H1 (cell line): ENCODE results near the gene OR56A5.

ENCODE experiments used
- ASH2L ChIP-seq: fragments of 200-600, 300-600 bp; sonication (generic); IDR thresholded peaks from one replicate; pipeline ENCODE4 v1.7.1; 2017; ENCODE audit warnings: low read length
- EGR1 ChIP-seq: IDR thresholded peaks from 2 replicates; pipeline ENCODE4 v1.6.1; 2011; ENCODE audit warnings: low read depth, low read length, borderline replicate concordance
- EP300 ChIP-seq, 2 experiments: IDR thresholded peaks; 1 replicate in 1 of 2; 2 replicates in 1 of 2; pipeline ENCODE4 v1.6.1; 2011 to 2012; ENCODE audit warnings: low read depth in 2 of 2, low read length in 2 of 2, mild to moderate bottlenecking in 2 of 2, borderline replicate concordance in 1 of 2, inconsistent platforms in 1 of 2, moderate library complexity in 1 of 2
- EZH2 ChIP-seq: fragments of 200-600 bp; sonication (generic); IDR thresholded peaks from 2 replicates; pipeline ENCODE4 v1.7.1; 2012; ENCODE audit warnings: low read depth, mild to moderate bottlenecking, moderate library complexity, low read length, inconsistent platforms; ENCODE audit not compliant: severe bottlenecking
- HDAC6 ChIP-seq: IDR thresholded peaks from one replicate; pipeline ENCODE4 v1.7.1; 2012; ENCODE audit warnings: low read depth, mild to moderate bottlenecking, inconsistent platforms, low read length, moderate library complexity
- JUND ChIP-seq: IDR thresholded peaks from 2 replicates; pipeline ENCODE4 v1.6.1; 2011; ENCODE audit warnings: mild to moderate bottlenecking, improper control_type of control experiment, low read length
- KDM1A ChIP-seq: fragments of 200-600, 300-600 bp; sonication (generic); IDR thresholded peaks from 2 replicates; pipeline ENCODE4 v1.7.1; 2016; ENCODE audit warnings: mild to moderate bottlenecking, low read length, borderline replicate concordance
- NRF1 ChIP-seq: IDR thresholded peaks from 2 replicates; pipeline ENCODE4 v1.6.1; 2011; ENCODE audit warnings: mild to moderate bottlenecking, low read depth, low read length, improper control_type of control experiment
- POLR2A ChIP-seq, 2 experiments: IDR thresholded peaks; 1 replicate in 1 of 2; 2 replicates in 1 of 2; pipeline ENCODE4 v1.6.1; 2011; ENCODE audit warnings: low read depth in 2 of 2, low read length in 2 of 2, mild to moderate bottlenecking in 2 of 2; ENCODE audit errors: control extremely low read depth in 1 of 2
- POLR2AphosphoS5 ChIP-seq: IDR thresholded peaks from 2 replicates; pipeline ENCODE4 v1.6.1; 2011; ENCODE audit warnings: low read depth, low read length
- RFX5 ChIP-seq: IDR thresholded peaks from 2 replicates; pipeline ENCODE4 v1.6.1; 2011; ENCODE audit warnings: low read depth, low read length, improper control_type of control experiment, borderline replicate concordance
- SP1 ChIP-seq: IDR thresholded peaks from 2 replicates; pipeline ENCODE4 v1.6.1; 2011; ENCODE audit warnings: low read depth, low read length
- TF ChIP-seq, protein P1 (sequence below), 3 experiments: IDR thresholded peaks; 1 replicate in 2 of 3; 2 replicates in 1 of 3; pipeline versions ENCODE4 v1.5.1 to v1.6.1; 2011; ENCODE audit warnings: low read length in 3 of 3, mild to moderate bottlenecking in 3 of 3, inconsistent platforms in 2 of 3, low read depth in 1 of 3, moderate library complexity in 1 of 3; ENCODE audit not compliant: insufficient read depth in 1 of 3; ENCODE audit errors: control extremely low read depth in 1 of 3
- TF ChIP-seq, protein P2 (sequence below): IDR thresholded peaks from 2 replicates; pipeline ENCODE4 v1.6.1; 2011; ENCODE audit warnings: low read depth, mild to moderate bottlenecking, low read length; ENCODE audit not compliant: insufficient read depth

- TF ChIP-seq, protein P1, sequence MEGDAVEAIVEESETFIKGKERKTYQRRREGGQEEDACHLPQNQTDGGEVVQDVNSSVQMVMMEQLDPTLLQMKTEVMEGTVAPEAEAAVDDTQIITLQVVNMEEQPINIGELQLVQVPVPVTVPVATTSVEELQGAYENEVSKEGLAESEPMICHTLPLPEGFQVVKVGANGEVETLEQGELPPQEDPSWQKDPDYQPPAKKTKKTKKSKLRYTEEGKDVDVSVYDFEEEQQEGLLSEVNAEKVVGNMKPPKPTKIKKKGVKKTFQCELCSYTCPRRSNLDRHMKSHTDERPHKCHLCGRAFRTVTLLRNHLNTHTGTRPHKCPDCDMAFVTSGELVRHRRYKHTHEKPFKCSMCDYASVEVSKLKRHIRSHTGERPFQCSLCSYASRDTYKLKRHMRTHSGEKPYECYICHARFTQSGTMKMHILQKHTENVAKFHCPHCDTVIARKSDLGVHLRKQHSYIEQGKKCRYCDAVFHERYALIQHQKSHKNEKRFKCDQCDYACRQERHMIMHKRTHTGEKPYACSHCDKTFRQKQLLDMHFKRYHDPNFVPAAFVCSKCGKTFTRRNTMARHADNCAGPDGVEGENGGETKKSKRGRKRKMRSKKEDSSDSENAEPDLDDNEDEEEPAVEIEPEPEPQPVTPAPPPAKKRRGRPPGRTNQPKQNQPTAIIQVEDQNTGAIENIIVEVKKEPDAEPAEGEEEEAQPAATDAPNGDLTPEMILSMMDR (IDR thresholded peaks at IDR 0.05; ENCODE audit: control extremely low read depth in 1 of 3, insufficient read depth in 1 of 3, low read depth in 1 of 3, low read length in 3 of 3), result no peak
- no peak for TF ChIP-seq EZH2
- no peak for TF ChIP-seq SP1
- TF ChIP-seq EP300 (IDR thresholded peaks at IDR 0.05; ENCODE audit: borderline replicate concordance in 1 of 2, low read depth in 2 of 2, low read length in 2 of 2), result no peak
- no peak for TF ChIP-seq HDAC6
- TF ChIP-seq POLR2A (IDR thresholded peaks at IDR 0.05; ENCODE audit: control extremely low read depth in 1 of 2, low read depth in 2 of 2, low read length in 2 of 2), result no peak
- TF ChIP-seq, protein P2, sequence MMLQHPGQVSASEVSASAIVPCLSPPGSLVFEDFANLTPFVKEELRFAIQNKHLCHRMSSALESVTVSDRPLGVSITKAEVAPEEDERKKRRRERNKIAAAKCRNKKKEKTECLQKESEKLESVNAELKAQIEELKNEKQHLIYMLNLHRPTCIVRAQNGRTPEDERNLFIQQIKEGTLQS, result no peak
- TF ChIP-seq EGR1, result no peak
- no peak for TF ChIP-seq RFX5
- TF ChIP-seq NRF1, result no peak
- no peak for TF ChIP-seq ASH2L
- TF ChIP-seq POLR2AphosphoS5, result no peak
- TF ChIP-seq JUND, result no peak
- TF ChIP-seq KDM1A, result no peak
These were observed 44.9 kb downstream of the OR56A5 start for GRCh38 chr11:5923427-5923776.
